Measurements from ENCODE around the gene PUS1.
A peak's percentile ranks its signal among the peaks of the same experiment; 100 is the strongest.

The PUS1 gene

GRCh38 chr12:131903270-131904255 lies 25.5 kb upstream of the PUS1 start:
- DNase-seq, result no peak

DNA sequence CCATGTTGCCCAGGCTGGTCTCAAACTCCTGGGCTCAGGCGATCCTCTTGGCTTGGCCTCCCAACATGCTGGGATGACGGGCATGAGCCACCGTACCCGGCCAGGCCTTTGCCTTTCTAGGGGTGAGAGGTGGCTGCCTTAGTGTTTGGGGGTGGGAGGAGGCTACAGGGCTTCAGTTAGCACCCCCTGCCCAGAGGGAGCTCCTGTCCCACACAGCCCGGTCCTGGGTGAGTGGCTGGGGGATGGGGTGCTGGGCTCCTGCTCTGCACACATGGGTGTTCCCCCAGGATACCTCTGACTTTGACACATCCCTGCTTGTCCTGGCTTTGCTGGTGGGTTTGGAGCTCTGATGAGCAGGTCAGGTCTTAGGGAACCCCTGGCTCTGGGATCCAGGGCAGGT lies 24.7 kb upstream of the PUS1 start:
- DNase-seq, result no peak

GRCh38 chr12:131905081-131905629 lies 23.9 kb upstream of the PUS1 start:
- DNase-seq, result no peak

DNA sequence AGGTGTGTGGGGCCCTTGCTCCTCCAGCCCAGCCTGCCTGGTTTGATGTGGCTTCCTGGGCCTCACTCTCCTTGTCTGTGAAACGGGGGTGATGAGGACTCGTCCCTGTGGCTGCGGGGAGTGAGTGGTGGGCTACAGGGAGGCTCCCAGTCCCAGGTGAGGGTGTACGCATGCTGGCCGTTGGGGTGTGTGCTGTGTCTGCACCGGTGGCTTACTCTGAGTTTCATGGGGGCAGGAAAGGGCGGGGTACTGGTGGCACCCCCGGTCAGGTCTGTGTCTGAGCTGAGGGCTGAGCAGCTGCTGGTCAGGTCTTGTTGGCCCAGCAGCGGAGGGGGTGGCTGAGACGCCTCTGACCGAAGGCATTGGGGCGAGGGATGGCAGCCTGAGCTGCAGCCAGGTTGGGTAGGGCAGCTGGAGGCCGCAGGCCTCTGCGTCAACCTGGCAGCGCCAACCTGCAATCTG lies 23.4 kb upstream of the PUS1 start:
- no peak for DNase-seq

GRCh38 chr12:131907379-131908091 lies 21.5 kb upstream of the PUS1 start:
- DNase-seq, result no peak

DNA sequence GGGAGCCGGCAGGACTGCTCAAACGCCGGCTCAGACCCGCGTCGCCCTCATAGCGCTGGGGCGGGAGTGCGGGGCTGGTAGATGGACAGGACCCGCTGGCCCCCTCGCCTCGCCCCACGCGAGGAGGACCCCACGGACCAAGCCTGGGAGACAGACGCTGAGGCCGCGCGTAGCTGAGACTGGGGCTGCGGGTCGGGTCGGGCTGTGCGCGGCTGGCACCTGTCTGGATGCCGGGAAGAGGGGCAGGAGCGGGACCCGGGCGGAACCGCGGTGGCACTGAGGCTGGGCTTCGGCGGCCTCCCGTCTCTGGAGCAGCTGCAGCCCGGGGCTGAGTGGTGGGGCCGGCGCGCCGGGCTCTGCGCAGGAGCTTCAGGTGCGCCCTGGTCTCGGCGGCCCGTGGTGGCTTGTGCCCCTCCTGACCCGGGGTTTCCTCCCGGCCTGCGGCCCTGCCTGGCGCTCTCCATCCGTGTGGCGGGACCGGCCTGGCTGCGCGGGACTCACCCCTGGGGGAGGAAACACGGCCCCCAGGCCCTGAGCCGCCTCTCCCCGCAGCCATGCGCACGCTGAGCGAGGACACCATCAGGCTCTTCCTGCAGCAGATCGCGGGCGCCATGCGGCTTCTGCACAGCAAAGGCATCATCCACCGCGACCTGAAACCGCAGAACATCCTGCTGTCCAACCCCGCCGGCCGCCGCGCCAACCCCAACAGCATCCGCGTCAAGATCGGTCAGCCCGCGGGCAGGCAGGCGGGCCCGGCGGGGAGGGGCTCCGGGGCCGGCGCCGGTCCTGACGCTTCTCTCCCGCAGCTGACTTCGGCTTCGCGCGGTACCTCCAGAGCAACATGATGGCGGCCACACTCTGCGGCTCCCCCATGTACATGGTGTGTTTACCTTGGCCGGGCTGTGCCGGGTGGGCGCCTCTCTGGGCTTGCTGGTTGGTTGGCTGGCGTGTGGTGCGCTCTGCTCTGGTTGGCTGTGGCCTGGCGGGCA lies 20.7 kb upstream of the PUS1 start:
- no peak for DNase-seq

DNA sequence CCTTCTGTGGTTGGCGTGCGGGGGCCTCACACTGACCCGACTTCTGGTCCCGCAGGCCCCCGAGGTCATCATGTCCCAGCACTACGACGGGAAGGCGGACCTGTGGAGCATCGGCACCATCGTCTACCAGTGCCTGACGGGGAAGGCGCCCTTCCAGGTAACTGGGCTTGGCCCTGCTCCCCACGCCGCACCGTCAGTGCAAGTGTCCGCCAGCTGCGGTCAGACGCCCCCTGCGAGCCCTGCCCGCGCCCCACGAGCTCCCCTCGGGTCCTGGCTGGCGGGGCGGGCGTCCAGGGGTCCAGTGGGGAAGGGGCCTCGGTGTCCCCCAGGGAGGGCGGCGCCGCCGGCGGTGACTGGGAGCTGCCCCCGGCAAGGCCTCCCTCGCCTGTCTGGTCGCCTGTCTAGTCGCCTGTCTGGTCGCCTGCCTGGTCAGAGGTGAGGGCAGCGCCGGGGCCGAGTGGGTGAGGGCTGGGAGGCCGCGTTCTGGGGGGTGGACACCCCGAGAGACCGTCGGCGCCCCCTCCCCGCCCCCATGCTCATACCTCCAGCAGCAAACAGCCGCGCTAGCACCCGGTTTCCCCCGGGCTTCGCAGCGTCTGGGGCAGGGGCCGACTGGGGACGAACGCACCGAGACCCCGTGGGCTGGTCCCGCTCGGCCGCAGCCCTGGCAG lies 19.9 kb upstream of the PUS1 start:
- no peak for DNase-seq

- no peak for DNase-seq
Measured at GRCh38 chr12:131909752-131910219, 19.3 kb upstream of the PUS1 start.

DNA sequence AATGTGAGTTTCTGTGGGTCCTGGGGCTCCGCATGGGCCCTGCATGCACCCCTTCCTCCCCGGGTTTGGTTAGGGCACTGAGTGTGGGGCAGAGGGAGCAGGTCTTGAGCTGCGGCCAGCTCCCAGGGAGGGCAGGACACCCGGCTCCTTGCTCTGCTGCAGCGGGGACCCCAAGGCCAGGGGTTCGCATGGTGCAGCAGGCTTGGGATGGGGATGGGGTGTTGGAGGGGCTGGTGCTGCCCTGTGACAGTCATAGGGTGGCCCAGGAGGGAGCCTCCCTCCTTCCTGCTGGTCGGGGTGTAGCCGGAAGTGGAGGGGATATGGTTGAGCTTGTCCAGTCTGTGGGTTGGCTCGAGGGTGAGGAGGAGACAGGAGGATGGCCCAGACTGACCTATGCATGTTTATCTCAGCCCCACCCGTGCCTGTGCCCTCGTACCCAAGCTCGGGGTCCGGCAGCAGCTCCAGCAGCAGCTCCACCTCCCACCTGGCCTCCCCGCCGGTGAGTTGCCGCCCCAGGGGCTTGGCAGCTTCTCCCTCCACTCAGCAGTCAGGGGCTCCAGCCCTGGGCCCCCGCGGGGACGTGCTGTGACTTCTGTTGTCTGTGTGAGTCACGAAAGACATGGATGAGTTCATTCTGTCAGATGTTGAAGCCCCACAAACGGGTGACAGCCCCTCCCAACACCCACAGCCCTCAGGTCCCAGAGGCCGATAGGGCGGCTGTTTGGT lies 18.6 kb upstream of the PUS1 start:
- DNase-seq, result no peak

- no peak for DNase-seq
Measured at GRCh38 chr12:131911028-131911650, 17.9 kb upstream of the PUS1 start.

DNA sequence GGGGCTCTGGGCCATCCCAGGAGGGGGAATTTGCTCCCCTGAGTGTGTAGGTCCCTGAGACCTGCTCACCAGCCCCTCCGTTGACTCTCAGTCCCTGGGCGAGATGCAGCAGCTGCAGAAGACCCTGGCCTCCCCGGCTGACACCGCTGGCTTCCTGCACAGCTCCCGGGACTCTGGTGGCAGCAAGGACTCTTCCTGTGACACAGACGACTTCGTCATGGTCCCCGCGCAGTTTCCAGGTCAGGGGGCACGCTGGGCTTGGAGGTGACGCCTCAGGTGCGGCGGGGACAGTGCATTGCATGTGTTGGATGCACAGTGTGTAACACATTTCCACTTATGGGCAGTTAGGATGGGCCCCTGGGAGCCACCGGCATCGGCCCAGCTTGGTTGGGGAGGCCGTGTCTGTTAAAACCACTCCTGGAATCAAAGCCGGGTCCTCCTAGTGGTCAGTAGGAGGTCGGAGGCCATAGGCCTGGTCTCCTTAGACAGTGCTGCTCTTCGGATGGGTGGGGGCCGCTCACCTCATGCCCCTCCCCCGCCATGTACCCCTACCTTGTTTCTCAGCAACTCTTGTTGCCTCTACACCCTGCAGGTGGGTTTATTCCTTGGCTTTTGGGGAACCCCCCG lies 17.1 kb upstream of the PUS1 start:
- no peak for DNase-seq

- peak; percentile 89 for DNase-seq
Measured at GRCh38 chr12:131912518-131913274, 16.4 kb upstream of the PUS1 start.

GRCh38 chr12:131913666-131914065 lies 15.4 kb upstream of the PUS1 start:
- DNase-seq, result no peak

- DNase-seq, result no peak
Measured at GRCh38 chr12:131914179-131914702, 14.8 kb upstream of the PUS1 start.

DNA sequence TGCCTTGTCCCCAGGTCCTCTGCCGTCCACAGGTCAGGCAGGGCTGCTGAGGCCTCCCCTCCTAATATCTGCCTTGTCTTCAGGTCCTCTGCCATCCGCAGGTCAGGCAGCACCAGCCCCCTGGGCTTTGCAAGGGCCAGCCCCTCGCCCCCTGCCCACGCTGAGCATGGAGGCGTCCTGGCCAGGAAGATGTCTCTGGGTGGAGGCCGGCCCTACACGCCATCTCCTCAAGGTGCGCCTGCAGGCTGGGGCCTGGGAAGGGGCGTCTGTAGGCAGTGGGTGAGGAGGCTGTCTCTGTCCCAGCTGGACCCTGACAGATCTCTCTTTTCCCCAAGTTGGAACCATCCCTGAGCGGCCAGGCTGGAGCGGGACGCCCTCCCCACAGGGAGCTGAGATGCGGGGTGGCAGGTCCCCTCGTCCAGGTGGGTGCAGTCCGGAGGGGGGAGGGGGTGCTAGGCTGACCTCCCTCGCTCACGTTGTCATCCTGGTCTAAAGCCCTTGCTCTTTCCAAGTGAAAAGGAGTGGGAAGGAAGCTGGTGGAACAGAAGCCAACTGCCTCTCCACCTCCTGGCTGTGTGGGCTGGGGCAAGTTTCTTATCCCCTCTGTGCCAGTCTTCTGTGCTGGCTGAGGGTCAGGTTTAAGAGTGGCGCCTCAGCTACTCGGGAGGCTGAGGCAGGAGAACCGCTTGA lies 13.9 kb upstream of the PUS1 start:
- DNase-seq, result no peak

DNA sequence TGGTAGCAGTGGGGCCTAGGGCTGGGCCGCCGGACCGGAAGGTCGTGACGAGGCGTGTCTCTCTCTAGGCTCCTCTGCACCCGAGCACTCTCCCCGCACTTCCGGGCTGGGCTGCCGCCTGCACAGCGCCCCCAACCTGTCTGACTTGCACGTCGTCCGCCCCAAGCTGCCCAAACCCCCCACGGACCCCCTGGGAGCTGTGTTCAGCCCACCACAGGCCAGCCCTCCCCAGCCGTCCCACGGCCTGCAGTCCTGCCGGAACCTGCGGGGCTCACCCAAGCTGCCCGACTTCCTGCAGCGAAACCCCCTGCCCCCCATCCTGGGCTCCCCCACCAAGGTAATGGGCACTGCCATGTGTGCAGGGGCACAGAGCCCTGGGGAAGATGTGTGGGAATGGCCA lies 13.3 kb upstream of the PUS1 start:
- DNase-seq, result no peak

DNA sequence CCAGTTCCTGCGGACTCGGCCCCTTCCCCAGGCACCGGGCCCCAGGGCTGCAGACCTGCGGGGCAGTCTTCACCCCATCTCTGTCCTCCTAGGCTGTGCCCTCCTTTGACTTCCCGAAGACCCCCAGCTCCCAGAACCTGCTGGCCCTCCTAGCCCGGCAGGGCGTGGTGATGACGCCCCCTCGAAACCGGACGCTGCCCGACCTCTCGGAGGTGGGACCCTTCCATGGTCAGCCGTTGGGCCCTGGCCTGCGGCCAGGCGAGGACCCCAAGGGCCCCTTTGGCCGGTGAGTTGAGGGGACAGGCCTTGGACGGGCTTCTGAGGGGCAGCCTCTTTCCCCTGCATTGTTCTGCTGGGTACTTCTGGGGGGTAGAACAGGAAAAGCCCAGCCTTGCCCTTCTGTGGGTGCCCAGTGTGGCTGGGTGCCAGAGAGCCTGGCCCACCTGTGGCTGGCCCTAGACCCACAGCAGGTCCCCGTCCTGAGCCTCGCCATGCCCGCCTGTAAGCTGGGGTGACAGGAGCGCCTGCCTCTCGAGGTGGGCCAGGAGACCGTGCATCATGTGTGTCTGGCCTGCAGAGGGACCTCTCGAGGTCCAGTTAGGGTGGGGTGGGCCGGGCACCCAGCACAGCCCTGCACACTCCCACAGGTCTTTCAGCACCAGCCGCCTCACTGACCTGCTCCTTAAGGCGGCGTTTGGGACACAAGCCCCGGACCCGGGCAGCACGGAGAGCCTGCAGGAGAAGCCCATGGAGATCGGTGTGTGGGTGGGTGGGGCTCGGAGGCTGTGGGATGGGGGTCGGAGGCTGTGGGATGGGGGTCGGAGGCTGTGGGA lies 12.6 kb upstream of the PUS1 start:
- no peak for DNase-seq
